ENCODE results near the gene COX20. TPM values are rescaled to one million over a fixed set of nuclear protein-coding genes. Genes with fewer than 3 reads are reported as not detected.
"Not testable (repeated sequence)": the region's sequence is repeated elsewhere in the genome, so short reads cannot be mapped to it uniquely, and the experiment has no call there.

COX20 gene
- total and polyA plus RNA-seq, 10 donors = 20.7 to 45.4 (median 26.3) TPM

- DNase-seq = no peak
- Histone ChIP-seq H3K4me1 (no peaks in the 10 kb centered on the region), H3K27me3 (replicated peaks in 1 of 7) (peaks cover 0 to 5% (median 0%) of the 10 kb centered on the region in 7 donors), H3K36me3 (no peaks in the 10 kb centered on the region), H3K9me3 (no peaks in the 10 kb centered on the region), H3K27ac (no peak overlapping the region), H3K4me3 (no peak overlapping the region)
- 53 to 76% (median 68%) methylated on average over 4 of the region's 4 CpGs for WGBS, 5 donors
- intact Hi-C loops (cut with DNase I; ENCODE audit: low total_unique reads) = no loop called here
- no peak for TF ChIP-seq CTCF (IDR thresholded peaks at IDR 0.05 in 8 of 11, conservative IDR thresholded peaks at IDR 0.05 in 3 of 11)
These were observed 45.7 kb upstream of the COX20 start for GRCh38 chr1:244789731-244790130.

- Histone ChIP-seq H3K36me3 (no peaks in the 10 kb centered on the region), H3K27ac (no peak overlapping the region), H3K4me3 (no peak overlapping the region), H3K9me3 (no peaks in the 10 kb centered on the region), H3K27me3 (replicated peaks in 1 of 7) (peaks cover 0 to 5% (median 0%) of the 10 kb centered on the region in 7 donors), H3K4me1 (no peaks in the 10 kb centered on the region)
- TF ChIP-seq POLR2AphosphoS5 (IDR thresholded peaks at IDR 0.05) (no peak), POLR2A (IDR thresholded peaks at IDR 0.05) (no peak), CTCF (IDR thresholded peaks at IDR 0.05 in 8 of 11, conservative IDR thresholded peaks at IDR 0.05 in 3 of 11) (no peak)
- WGBS, 5 donors = 91 to 99% (median 96%) methylated on average over 3 of the region's 3 CpGs
- no peak for DNase-seq
- intact Hi-C loops (cut with DNase I; ENCODE audit: low total_unique reads) = no loop called here
These were observed 44.4 kb upstream of the COX20 start for GRCh38 chr1:244791061-244791460.

GRCh38 chr1:244792188-244792850, 43.1 kb upstream of the COX20 start:
- intact Hi-C loops (cut with DNase I; ENCODE audit: low total_unique reads) = no loop called here
- Histone ChIP-seq H3K27ac (no peak overlapping the region), H3K4me3 (no peak overlapping the region), H3K27me3 (replicated peaks in 1 of 7) (peaks cover 0 to 9% (median 0%) of the 10 kb centered on the region in 7 donors), H3K4me1 (peaks cover 0 to 3% (median 0%) of the 10 kb centered on the region in 6 donors), H3K9me3 (no peaks in the 10 kb centered on the region), H3K36me3 (no peaks in the 10 kb centered on the region)
- TF ChIP-seq CTCF (IDR thresholded peaks at IDR 0.05 in 8 of 11, conservative IDR thresholded peaks at IDR 0.05 in 3 of 11) (no peak), POLR2AphosphoS5 (IDR thresholded peaks at IDR 0.05) (no peak), POLR2A (IDR thresholded peaks at IDR 0.05) (no peak)
- no peak for DNase-seq
- WGBS, 5 donors = 79 to 95% (median 91%) methylated on average over 5 of the region's 5 CpGs

- Histone ChIP-seq H3K27me3 (replicated peaks in 1 of 7) (peaks cover 0 to 10% (median 0%) of the 10 kb centered on the region in 7 donors), H3K4me1 (peaks cover 0 to 3% (median 0%) of the 10 kb centered on the region in 6 donors), H3K9me3 (no peaks in the 10 kb centered on the region), H3K36me3 (no peaks in the 10 kb centered on the region), H3K4me3 (no peak overlapping the region), H3K27ac (no peak overlapping the region)
- intact Hi-C loops (cut with DNase I; ENCODE audit: low total_unique reads) = no loop called here
- no peak for DNase-seq
- 88 to 96% (median 93%) methylated on average over 9 of the region's 9 CpGs for WGBS, 5 donors
- no peak for TF ChIP-seq POLR2AphosphoS5 (IDR thresholded peaks at IDR 0.05)
- no peak for TF ChIP-seq CTCF (IDR thresholded peaks at IDR 0.05 in 8 of 11, conservative IDR thresholded peaks at IDR 0.05 in 3 of 11)
- no peak for TF ChIP-seq POLR2A (IDR thresholded peaks at IDR 0.05)
These were observed 41.4 kb upstream of the COX20 start for GRCh38 chr1:244794071-244794470.

- H3K9me3 ChIP-seq; DNase-seq; intact Hi-C loops (cut with DNase I; ENCODE audit: low total_unique reads); H3K36me3 ChIP-seq; H3K27me3 ChIP-seq (replicated peaks in 1 of 7); H3K4me3 ChIP-seq; H3K27ac ChIP-seq; H3K4me1 ChIP-seq: not testable (repeated sequence)
- 84 to 93% (median 86%) methylated on average over 6 of the region's 6 CpGs for WGBS, 5 donors
These were observed 40.9 kb upstream of the COX20 start for GRCh38 chr1:244794516-244794915.

All from spleen (tissue), 11 donors.